HG03521 (cell line): ENCODE data around the gene PRIM2.
"Not testable (repeated sequence)": the region's sequence is repeated elsewhere in the genome, so short reads cannot be mapped to it uniquely, and the experiment has no call there.

ENCODE experiments used
- ATAC-seq: cut with Tn5 transposase; IDR thresholded peaks from one replicate; pipeline ENCODE4 v1.9.1; 2021; ENCODE audit warnings: mild to moderate bottlenecking, moderate library complexity; ENCODE audit not compliant: unreplicated experiment

The PRIM2 gene

GRCh38 chr6:57443181-57443580, 125.8 kb downstream of the PRIM2 start:
- not testable (repeated sequence) for ATAC-seq

- ATAC-seq = not testable (repeated sequence)
These were observed 127.4 kb downstream of the PRIM2 start for GRCh38 chr6:57444787-57445186.

GRCh38 chr6:57445379-57445778, 127.9 kb downstream of the PRIM2 start:
- not testable (repeated sequence) for ATAC-seq

- ATAC-seq = not testable (repeated sequence)
These were observed 128.5 kb downstream of the PRIM2 start for GRCh38 chr6:57445790-57446468.

- ATAC-seq = not testable (repeated sequence)
These were observed 132.2 kb downstream of the PRIM2 start for GRCh38 chr6:57449496-57450066.

GRCh38 chr6:57459781-57460180, 142.4 kb downstream of the PRIM2 start:
- not testable (repeated sequence) for ATAC-seq

- not testable (repeated sequence) for ATAC-seq
These were observed 143.6 kb downstream of the PRIM2 start for GRCh38 chr6:57461022-57461421.

- not testable (repeated sequence) for ATAC-seq
These were observed 146.4 kb downstream of the PRIM2 start for GRCh38 chr6:57463809-57464208.

GRCh38 chr6:57465968-57466367, 148.5 kb downstream of the PRIM2 start:
- not testable (repeated sequence) for ATAC-seq

GRCh38 chr6:57469072-57469471, 151.6 kb downstream of the PRIM2 start:
- no peak for ATAC-seq

- ATAC-seq = not testable (repeated sequence)
These were observed 152.7 kb downstream of the PRIM2 start for GRCh38 chr6:57470148-57470547.

- not testable (repeated sequence) for ATAC-seq
These were observed 154.0 kb downstream of the PRIM2 start for GRCh38 chr6:57471314-57471864.

GRCh38 chr6:57472861-57473362, 155.5 kb downstream of the PRIM2 start:
- not testable (repeated sequence) for ATAC-seq

GRCh38 chr6:57474862-57475475, 157.5 kb downstream of the PRIM2 start:
- not testable (repeated sequence) for ATAC-seq

- not testable (repeated sequence) for ATAC-seq
These were observed 158.2 kb downstream of the PRIM2 start for GRCh38 chr6:57475656-57476055.

- not testable (repeated sequence) for ATAC-seq
These were observed 162.8 kb downstream of the PRIM2 start for GRCh38 chr6:57480194-57480593.

GRCh38 chr6:57481121-57481520, 163.7 kb downstream of the PRIM2 start:
- not testable (repeated sequence) for ATAC-seq

GRCh38 chr6:57482471-57482870, 165.0 kb downstream of the PRIM2 start:
- not testable (repeated sequence) for ATAC-seq

GRCh38 chr6:57486494-57487081, 169.2 kb downstream of the PRIM2 start:
- not testable (repeated sequence) for ATAC-seq

- not testable (repeated sequence) for ATAC-seq
These were observed 171.1 kb downstream of the PRIM2 start for GRCh38 chr6:57488551-57488950.

GRCh38 chr6:57489887-57490286, 172.5 kb downstream of the PRIM2 start:
- not testable (repeated sequence) for ATAC-seq
